22Rv1 (cell line): ENCODE data around the gene PRAMEF9.
"Not testable (repeated sequence)": the region's sequence is repeated elsewhere in the genome, so short reads cannot be mapped to it uniquely, and the experiment has no call there.

Experiments used
- CTCF ChIP-seq: fragments of 450-650 bp; IDR thresholded peaks from 2 replicates; pipeline ENCODE4 v1.5.1; 2017; ENCODE audit warnings: mild to moderate bottlenecking
- ZFX ChIP-seq: fragments of 450-650 bp; IDR thresholded peaks from 2 replicates; pipeline ENCODE4 v1.6.1; 2017; ENCODE audit warnings: antibody characterized with exemption, borderline replicate concordance

- not testable (repeated sequence) for TF ChIP-seq CTCF, ZFX
These were observed 29.7 kb downstream of the PRAMEF9 start, which contains the start of gene PRAMEF13 for GRCh38 chr1:13201309-13201708.
